ENCODE data around the gene TMSB4X. TPM values are rescaled to one million over a fixed set of nuclear protein-coding genes. Genes with fewer than 3 reads are reported as not detected.

The TMSB4X gene
- total RNA-seq (2012; rRNA removed) (9,222 and 11,116 TPM in 2 replicates), polyA plus RNA-seq (2012; rRNA removed) (4,133 and 4,648 TPM in 2 replicates), Bru-seq, nascent RNA (percentile 100 among the genes with signal in this experiment), BruChase-seq, experiment 1, labeled RNA remaining after a 6-hour chase (percentile 100 among the genes with signal in this experiment), BruChase-seq, experiment 2, labeled RNA remaining after a 2-hour chase (percentile 100 among the genes with signal in this experiment)
- 4,164 and 9,036 TPM in 2 replicates for polyA plus RNA-seq (2012; cell fraction: cytosol; rRNA removed)
- polyA plus RNA-seq (2012; cell fraction: nucleus; rRNA removed; ENCODE audit: low replicate concordance) = 567 and 1,669 TPM in 2 replicates
- long read RNA-seq, transcript TMSB4X-204 (3 exons, 628 nt) = major isoform, 1,595 of 1,798 reads
- long read RNA-seq, transcript TMSB4X-203 (2 exons, 1,702 nt) = minor isoform, 16 of 1,798 reads
- long read RNA-seq, partial matches to known transcripts = 1 of 1,798 reads
- long read RNA-seq, other reads (novel, unspliced or antisense) = 183 of 1,798 reads

DNA sequence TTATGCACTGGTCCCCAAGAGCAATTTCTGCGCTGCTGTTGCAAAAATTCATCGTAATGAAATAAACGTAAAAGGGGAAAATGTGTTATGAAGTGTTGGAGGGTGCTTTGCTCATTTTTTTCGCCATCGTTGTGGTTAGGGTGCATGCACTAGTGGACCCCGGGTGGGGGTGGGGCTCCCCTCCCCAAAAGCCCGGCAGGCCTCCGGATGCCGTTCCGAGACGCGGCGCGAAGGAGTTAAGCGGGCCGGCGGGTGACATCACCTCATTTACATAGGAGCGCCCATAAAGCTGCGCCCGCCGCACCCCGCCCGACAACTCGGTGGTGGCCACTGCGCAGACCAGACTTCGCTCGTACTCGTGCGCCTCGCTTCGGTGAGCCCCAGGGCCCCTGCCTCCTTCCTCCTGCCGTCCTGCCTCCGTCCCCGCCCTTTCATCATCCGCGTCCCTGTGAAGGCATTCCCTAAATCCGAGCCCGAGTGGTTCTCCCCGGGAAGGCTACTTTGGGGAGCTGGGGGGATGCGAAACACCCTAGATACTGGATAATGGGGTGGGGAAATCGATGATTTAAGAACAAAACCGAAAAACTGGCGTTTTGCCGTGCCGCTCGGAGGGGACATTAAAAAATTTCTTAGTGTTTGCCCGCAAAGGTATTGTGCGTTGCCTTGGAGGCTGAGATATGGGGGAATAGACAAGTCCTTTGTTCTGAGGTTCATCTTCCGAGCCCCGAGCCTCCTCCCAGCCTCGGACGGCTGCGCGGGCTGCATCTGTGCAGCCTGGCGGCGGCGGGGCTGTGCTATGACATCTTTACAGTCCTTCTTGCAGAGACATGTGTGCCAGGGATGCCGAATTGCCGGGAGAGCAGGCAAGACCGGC is at the start of gene TMSB4X:
TSS of gene TMSB4X (plus strand) at position 315 of the 874 bp plus-strand sequence.
- Histone ChIP-seq H2AFZ (replicated peaks; ENCODE audit: low read length, poor library complexity) (peak within 1 kb of the TSS; percentile 77), H3K27ac (ENCODE audit: insufficient read depth, low read length) (peak within 1 kb of the TSS; percentile 96), H2BK20ac (ENCODE audit: low read depth, low read length) (peak within 1 kb of the TSS; percentile 61), H3K4me2 (ENCODE audit: low read depth, low read length) (peak within 1 kb of the TSS; percentile 89), H2BK15ac (ENCODE audit: low read depth, low read length) (peak within 1 kb of the TSS; percentile 72), H3K9me3 (ENCODE audit: control insufficient read depth, insufficient read depth, low read length) (no peaks in the 10 kb centered on the region), H4K8ac (ENCODE audit: low read depth in 2 of 2, low read length in 2 of 2) (peak within 1 kb of the TSS; percentile 73 to 75), H2AK9ac (replicated peaks; ENCODE audit: low read depth, low read length, poor library complexity) (peak within 1 kb of the TSS; percentile 89), H2AK5ac (ENCODE audit: low read depth, low read length) (peak within 1 kb of the TSS; percentile 56), H3K4me3 (ENCODE audit: insufficient read depth, low read depth, low read length) (peak within 1 kb of the TSS; percentile 89), H3K9ac (ENCODE audit: low read depth, low read length) (peak within 1 kb of the TSS; percentile 94), H3K4me1 (ENCODE audit: control insufficient read depth, insufficient read depth, low read length) (peaks cover 2% of the 10 kb centered on the region), H4K5ac (ENCODE audit: low read depth, low read length) (peak within 1 kb of the TSS; percentile 85), H3K56ac (ENCODE audit: extremely low read depth, insufficient read depth, low read length) (peak within 1 kb of the TSS; percentile 89), H3K23ac (ENCODE audit: low read depth, low read length) (peak within 1 kb of the TSS; percentile 84), H3K14ac (replicated peaks; ENCODE audit: low read depth, low read length) (peak within 1 kb of the TSS; percentile 92), H3K9me1 (ENCODE audit: insufficient read depth, low read length) (no peaks in the 10 kb centered on the region), H3K27me3 (ENCODE audit: control insufficient read depth, insufficient read depth, low read length) (no peaks in the 10 kb centered on the region), H3K36me3 (ENCODE audit: control insufficient read depth, insufficient read depth, low read length) (peaks cover 10% of the 10 kb centered on the region), H3K79me1 (ENCODE audit: low read depth in 1 of 2, low read length in 2 of 2) (peaks cover 0 to 17% of the 10 kb centered on the region in 2 experiments; a peak in 2 of 4 replicates), H4K20me1 (ENCODE audit: insufficient read depth, low read length) (peaks cover 12% of the 10 kb centered on the region; the same call in 1 of the 2 replicates), H3K4ac (ENCODE audit: low read depth, low read length) (peak within 1 kb of the TSS; percentile 89), H2BK120ac (ENCODE audit: low read depth, low read length) (peak within 1 kb of the TSS; percentile 84), H4K91ac (ENCODE audit: insufficient read depth, low read depth, low read length) (peak within 1 kb of the TSS; percentile 81), H3K18ac (ENCODE audit: low read depth, low read length) (peak within 1 kb of the TSS; percentile 89), H2BK5ac (ENCODE audit: low read depth, low read length, poor library complexity, severe bottlenecking) (peak within 1 kb of the TSS; percentile 86)
- ATAC-seq (ENCODE audit: low read depth) (peak; percentile 66), DNase-seq (peak; percentile 74)
- intact Hi-C loops (cut with micrococcal nuclease) (loop anchor here (5.0 to 10.0 kb wide), 4 partner anchors 100 to 677 kb away; partner anchors contain the start of gene TCEANC), dilution Hi-C loops (cut with HindIII; ENCODE audit: low sequenced_read_pairs, unreplicated experiment) (no loop called here), in situ Hi-C loops (cut with MboI; ENCODE audit: low sequenced_read_pairs) (loop anchor here (25.0 kb wide), 2 partner anchors 762 to 1062 kb away; partner anchors contain the start of genes GEMIN8, OFD1 and TRAPPC2)
- ChIA-PET POLR2A (ENCODE audit: unreplicated experiment) (interaction anchor here (0.6 to 1.6 kb wide), 9 partner anchors 17 to 748 kb away, joined by 3 to 6 read pairs (median 3); no protein-coding TSS in a partner anchor), CTCF (interaction anchor here (1.9 kb wide), 1 partner anchor 28 kb away, joined by 5 read pairs; no protein-coding TSS in a partner anchor)
- BruUV-seq (replicated peaks) = no TSS peak
- TF ChIP-seq RAD21 (IDR thresholded peaks at IDR 0.05; ENCODE audit: low read length) (no peak; the same call in 1 of the 2 replicates), MAZ (IDR thresholded peaks at IDR 0.05; ENCODE audit: borderline replicate concordance, low read depth, low read length) (peak; percentile 71; the same call in 1 of the 2 replicates), MXI1 (IDR thresholded peaks at IDR 0.05; ENCODE audit: borderline replicate concordance, low read depth, low read length) (peak; percentile 19; the same call in 1 of the 2 replicates), POLR2A (IDR thresholded peaks at IDR 0.05; ENCODE audit: low read depth, low read length) (peak; percentile 99)
- TF ChIP-seq, protein P1, sequence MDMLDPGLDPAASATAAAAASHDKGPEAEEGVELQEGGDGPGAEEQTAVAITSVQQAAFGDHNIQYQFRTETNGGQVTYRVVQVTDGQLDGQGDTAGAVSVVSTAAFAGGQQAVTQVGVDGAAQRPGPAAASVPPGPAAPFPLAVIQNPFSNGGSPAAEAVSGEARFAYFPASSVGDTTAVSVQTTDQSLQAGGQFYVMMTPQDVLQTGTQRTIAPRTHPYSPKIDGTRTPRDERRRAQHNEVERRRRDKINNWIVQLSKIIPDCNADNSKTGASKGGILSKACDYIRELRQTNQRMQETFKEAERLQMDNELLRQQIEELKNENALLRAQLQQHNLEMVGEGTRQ (IDR thresholded peaks at IDR 0.05; ENCODE audit: low read depth, low read length) = no peak
- 8% methylated on average over 29 of the region's 60 CpGs; no CpG with 5 or more reads in 1 of the 2 experiments for WGBS, 2 experiments (ENCODE audit: extremely low coverage in 2 of 2, insufficient read length in 1 of 2)
